Neuron (in vitro differentiated cells): ENCODE results near the gene CDHR2.

Experiments
- H2AFZ ChIP-seq: one replicate; pipeline ENCODE4 v1.6.1; 2013; ENCODE audit warnings: low read depth, mild to moderate bottlenecking, inconsistent platforms, low read length, moderate library complexity
- H3K27me3 ChIP-seq: one replicate; pipeline ENCODE4 v1.6.1; 2013; ENCODE audit warnings: low read length; ENCODE audit not compliant: insufficient read depth
- H3K36me3 ChIP-seq: one replicate; pipeline ENCODE4 v1.6.1; 2013; ENCODE audit warnings: low read length; ENCODE audit not compliant: insufficient read depth
- H3K4me1 ChIP-seq: one replicate; pipeline ENCODE4 v1.6.1; 2013; ENCODE audit warnings: low read length; ENCODE audit not compliant: insufficient read depth
- H3K4me3 ChIP-seq: 2 replicates; pipeline ENCODE4 v1.5.1; 2013; ENCODE audit warnings: mild to moderate bottlenecking, low read length, moderate library complexity
- H3K9me3 ChIP-seq: one replicate; pipeline ENCODE4 v1.6.1; 2013; ENCODE audit warnings: low read length

CDHR2 gene

DNA sequence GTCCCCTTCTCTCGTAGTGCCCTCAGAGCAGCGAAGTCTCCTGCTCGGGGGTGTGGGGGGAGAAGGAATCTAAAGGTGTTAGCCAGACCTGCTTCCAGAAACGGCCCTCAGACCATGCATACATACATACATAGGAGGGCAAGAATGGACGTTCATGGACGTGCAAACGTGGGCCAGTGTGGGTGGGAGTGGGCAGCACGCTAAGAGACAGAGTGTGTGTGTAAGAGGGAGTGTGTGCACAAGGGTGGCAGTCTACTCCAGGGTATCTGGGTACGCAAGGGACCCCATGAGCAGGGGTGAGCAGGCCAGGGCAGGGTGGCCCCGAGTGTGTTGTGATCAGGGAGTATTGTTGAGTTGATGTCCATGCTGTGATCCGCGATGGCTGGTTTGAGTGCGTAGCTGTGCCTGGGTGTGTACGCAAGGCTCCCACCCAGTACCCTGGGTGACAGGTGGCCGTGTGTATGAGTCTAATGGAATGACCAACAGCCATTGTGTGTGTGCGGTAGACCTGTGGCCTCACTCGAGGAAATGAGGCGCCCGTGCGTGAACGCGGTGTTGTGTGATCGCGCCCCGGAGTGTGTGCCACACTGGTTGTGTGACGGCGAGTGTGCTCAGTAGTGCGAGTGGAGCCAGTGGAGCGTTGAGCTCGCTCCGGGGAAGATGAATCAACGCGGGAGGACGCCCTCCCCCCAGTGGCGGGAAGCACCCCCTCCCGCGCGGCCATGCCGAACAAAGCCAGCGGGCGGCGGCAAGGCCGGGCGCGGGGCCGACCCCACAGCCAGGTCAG is 60.0 kb downstream of the CDHR2 start:
- peaks cover 35% of the 10 kb centered on the region for H3K4me1 ChIP-seq
- peak overlapping the region; percentile 11 for H2AFZ ChIP-seq
- no peaks in the 10 kb centered on the region for H3K27me3 ChIP-seq
- H3K36me3 ChIP-seq: peaks cover 2% of the 10 kb centered on the region
- peak overlapping the region; percentile 65 for H3K4me3 ChIP-seq
- H3K9me3 ChIP-seq: no peaks in the 10 kb centered on the region

DNA sequence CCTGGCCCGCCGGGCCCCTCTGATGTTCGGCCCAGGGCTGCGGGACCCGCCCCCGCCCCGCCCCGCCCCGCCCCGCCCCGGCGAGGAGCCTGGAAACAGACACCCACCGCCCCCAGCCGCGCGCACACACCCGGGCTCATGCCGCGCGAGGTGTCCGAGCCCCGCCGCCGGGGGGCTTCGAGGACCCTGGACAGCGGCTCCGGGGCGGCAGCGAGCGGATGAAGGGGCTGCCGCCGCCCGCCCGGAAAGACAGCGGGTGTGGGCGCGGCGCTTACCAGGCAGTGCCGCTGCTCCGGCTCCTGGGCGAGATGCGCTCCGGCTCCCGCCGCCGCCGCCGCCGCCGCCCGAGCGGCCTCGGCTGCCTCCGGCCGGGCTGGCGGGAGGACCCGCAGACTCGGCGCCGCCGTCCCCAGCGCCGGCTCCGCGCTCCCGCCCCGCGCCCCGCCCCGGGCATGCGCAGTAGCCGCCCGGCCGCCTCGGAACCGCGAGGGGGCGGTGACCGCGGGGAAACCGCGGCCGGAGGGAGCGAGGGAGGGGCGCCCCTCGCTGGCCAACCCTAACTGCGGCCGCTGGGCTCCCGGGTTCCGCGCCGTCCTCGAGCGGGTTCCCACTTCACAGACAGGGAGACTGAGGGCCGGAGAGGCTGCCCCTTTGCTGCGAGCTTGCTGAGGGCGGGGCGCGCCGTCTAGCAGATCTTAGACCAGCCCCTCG is 60.7 kb downstream of the CDHR2 start, which contains the start of gene GPRIN1:
TSS of gene GPRIN1 (minus strand) at position 433 of the 711 bp plus-strand sequence. CDS start 10,322 bp downstream, outside the sequence.
- Histone ChIP-seq H2AFZ (peak within 1 kb of the TSS; percentile 11), H3K27me3 (no peaks in the 10 kb centered on the region), H3K4me1 (peaks cover 38% of the 10 kb centered on the region), H3K9me3 (no peaks in the 10 kb centered on the region), H3K4me3 (peak within 1 kb of the TSS; percentile 65), H3K36me3 (peaks cover 2% of the 10 kb centered on the region)

DNA sequence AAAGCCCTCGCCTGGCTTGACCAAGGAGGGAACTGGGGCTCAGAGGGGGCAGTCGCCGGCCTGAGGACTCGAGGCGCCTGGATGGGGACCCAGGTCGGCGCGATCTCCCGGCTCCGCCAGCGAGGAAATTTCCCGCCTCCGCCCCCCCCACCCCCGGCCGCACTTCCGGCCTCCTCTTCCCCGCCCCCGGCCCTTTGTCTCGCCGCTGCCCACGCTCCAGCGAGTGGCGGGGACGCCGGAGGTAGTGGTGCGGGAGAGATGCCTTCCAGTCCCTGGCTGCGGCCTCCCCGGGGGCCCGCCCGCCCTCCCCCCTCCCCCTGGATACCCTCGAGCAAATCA is 61.3 kb downstream of the CDHR2 start:
- H3K9me3 ChIP-seq: no peaks in the 10 kb centered on the region
- no peak overlapping the region for H2AFZ ChIP-seq
- H3K4me3 ChIP-seq: peak overlapping the region; percentile 65
- peaks cover 38% of the 10 kb centered on the region for H3K4me1 ChIP-seq
- no peaks in the 10 kb centered on the region for H3K27me3 ChIP-seq
- peaks cover 2% of the 10 kb centered on the region for H3K36me3 ChIP-seq

DNA sequence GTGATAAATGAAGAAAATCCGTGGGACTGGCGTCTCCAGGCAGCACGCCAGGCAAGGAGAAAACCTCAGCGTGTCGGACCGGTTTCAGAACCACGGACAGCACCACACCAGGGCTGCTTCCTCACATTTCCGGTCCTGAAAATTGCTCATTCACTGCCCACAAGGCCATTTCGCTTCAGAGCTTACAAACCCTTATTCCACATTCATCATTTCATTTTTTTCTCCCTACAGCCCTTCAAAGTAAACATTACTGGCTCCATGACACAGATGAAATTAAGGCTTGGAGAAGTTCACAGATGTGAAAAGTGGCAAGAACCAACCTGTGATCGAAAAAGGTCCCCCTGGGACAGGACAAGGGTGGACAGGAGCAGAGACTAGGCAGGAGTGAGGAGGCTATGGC is 62.3 kb downstream of the CDHR2 start:
- H3K27me3 ChIP-seq: peaks cover 6% of the 10 kb centered on the region
- H3K9me3 ChIP-seq: no peaks in the 10 kb centered on the region
- no peak overlapping the region for H3K4me3 ChIP-seq
- H3K4me1 ChIP-seq: peaks cover 36% of the 10 kb centered on the region
- no peak overlapping the region for H2AFZ ChIP-seq
- peaks cover 2% of the 10 kb centered on the region for H3K36me3 ChIP-seq

DNA sequence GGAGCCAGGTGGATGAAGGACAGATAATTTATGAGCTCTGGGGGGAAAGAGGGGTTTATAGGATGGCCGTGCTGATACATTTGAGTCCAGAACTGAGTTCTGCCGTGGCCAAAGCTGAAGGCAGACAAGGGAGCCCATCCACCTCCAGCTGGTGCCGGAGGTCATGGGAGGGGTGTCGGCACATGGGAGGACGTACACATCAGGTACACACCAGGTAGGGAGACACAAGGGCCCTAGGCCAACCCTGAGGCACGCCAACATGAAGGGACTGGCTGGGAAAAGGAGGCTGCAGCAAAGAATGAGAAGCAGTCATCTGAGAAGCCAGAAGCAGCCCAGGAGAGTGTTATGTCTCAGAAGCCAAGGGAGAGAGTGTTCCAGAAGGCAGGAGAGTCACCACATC is 62.9 kb downstream of the CDHR2 start:
- H3K27me3 ChIP-seq: peaks cover 6% of the 10 kb centered on the region
- H3K4me1 ChIP-seq: peaks cover 38% of the 10 kb centered on the region

DNA sequence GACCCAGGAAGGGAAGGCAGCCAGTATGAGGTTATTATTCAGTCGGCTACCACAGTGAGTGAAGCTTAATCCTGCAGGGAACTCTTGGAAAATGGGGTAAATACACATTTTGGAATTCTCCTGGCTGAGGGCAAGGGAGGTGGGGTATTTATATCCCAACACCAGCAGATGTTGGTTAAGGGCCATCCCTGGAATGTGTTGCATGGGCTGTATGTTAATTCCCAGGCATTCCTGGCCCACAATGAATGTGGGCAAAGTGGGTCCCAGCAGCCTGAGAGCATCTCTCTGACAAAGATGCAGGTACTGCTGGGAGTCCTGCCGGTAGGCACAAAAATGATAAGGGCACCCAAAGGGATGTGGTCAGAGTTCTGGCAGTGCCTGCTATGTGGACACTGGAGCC is 63.7 kb downstream of the CDHR2 start:
- Histone ChIP-seq H2AFZ (no peak overlapping the region), H3K4me1 (peaks cover 38% of the 10 kb centered on the region), H3K27me3 (peaks cover 9% of the 10 kb centered on the region), H3K4me3 (no peak overlapping the region), H3K9me3 (no peaks in the 10 kb centered on the region), H3K36me3 (peaks cover 2% of the 10 kb centered on the region)

More for the DNA sequence above, 62.9 kb downstream of the CDHR2 start:
- no peak overlapping the region for H2AFZ ChIP-seq
- peaks cover 2% of the 10 kb centered on the region for H3K36me3 ChIP-seq
- H3K4me3 ChIP-seq: no peak overlapping the region
- H3K9me3 ChIP-seq: no peaks in the 10 kb centered on the region

DNA sequence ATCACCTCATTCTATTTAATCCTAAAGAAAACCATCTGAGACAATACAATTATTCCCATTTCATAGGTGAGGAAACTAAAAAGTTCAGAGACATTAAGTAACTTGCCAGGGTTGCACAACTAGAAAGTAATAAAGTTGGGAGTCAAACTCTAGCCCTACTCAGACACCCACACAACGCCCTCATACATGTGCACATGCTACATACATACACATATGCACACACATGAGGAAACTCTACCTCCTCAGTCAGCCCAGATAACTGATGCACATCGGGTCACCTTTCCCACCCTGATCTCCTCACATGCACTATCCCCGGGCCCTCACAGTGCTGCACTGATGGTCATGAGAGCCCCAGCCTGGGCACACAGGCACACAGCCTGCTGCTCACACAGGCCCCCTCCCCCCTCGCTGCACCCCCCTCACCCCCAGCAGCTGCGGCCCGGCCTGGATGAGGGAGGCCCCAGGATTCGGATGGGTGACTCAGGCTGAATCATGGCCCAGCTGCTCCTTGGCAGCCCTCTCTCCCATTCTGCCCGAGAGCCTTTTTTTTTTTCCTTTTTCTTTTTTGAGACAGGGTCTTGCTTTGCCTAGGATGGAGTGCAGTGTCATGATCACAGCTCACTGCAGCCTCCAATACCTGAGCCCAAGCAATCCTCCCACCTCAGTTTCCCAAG is 65.8 kb downstream of the CDHR2 start:
- H3K27me3 ChIP-seq: peaks cover 22% of the 10 kb centered on the region
- H3K4me3 ChIP-seq: no peak overlapping the region

DNA sequence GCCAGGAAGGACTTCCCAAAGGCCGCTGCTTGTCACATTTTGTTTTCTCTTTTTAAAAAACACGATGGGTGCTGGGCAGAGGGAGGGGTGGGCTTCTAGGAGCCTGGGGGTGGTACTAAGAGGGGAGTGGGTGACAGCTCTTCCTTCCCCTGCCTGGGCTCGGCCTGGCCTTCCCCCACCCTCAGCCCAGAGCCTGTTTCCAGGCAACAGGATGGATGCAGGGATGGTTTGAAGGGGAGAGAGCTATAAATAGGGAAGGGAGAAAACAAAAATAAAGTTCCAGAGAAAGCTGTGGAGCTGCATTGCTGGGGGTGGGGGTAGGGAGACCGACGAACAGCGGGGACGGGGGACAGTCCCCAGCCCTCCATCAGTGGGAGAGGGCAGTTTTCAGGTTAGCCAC is 67.4 kb downstream of the CDHR2 start:
- Histone ChIP-seq H2AFZ (no peak overlapping the region), H3K9me3 (no peaks in the 10 kb centered on the region), H3K4me1 (peaks cover 30% of the 10 kb centered on the region), H3K27me3 (peaks cover 37% of the 10 kb centered on the region), H3K36me3 (no peaks in the 10 kb centered on the region), H3K4me3 (no peak overlapping the region)

More for the DNA sequence above, 65.8 kb downstream of the CDHR2 start:
- H3K4me1 ChIP-seq: peaks cover 32% of the 10 kb centered on the region
- H3K36me3 ChIP-seq: no peaks in the 10 kb centered on the region
- H3K9me3 ChIP-seq: no peaks in the 10 kb centered on the region
- no peak overlapping the region for H2AFZ ChIP-seq

DNA sequence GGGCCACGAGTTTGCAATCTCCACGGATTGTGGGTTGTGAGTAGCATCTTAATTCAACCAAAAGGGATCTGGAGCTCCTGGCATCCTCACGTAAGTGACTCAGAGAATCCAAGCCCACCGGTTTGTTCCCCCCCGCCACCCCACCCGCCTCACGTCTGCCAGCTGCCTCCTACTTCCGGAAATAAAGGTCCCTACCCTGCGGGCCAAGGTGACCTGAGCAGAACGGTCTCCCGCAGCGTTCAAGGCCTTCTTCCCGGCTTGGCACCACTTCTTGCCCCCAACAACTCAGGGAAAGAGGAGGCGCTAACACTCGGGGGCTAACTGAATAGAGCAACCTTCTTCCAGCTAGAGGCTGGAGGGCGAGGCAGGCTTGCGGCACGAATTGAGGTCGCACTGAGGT is 69.6 kb downstream of the CDHR2 start:
- no peaks in the 10 kb centered on the region for H3K36me3 ChIP-seq
- peaks cover 52% of the 10 kb centered on the region for H3K27me3 ChIP-seq
- no peaks in the 10 kb centered on the region for H3K9me3 ChIP-seq
- no peak overlapping the region for H3K4me3 ChIP-seq
- peaks cover 20% of the 10 kb centered on the region for H3K4me1 ChIP-seq
- no peak overlapping the region for H2AFZ ChIP-seq

DNA sequence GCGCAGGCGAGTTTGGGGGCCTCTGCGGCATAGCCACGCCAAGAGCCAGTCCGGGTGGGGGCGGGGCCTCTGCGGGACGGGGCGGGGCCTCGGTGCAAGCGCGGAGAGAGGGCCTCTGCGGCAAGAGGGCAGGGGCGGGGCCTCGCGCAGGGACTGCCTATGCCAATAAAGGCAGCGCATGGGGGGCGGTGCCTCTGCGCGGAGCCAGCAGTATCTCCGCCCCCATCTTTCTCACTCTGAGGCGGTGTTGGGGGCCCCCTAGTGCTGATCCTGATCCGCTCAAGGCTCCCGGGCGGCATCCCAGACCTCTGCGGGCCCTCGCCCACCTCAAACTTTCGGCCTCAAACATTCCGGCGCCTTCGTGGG is 70.0 kb downstream of the CDHR2 start:
- H3K9me3 ChIP-seq: no peaks in the 10 kb centered on the region
- H3K4me1 ChIP-seq: peaks cover 16% of the 10 kb centered on the region
- H2AFZ ChIP-seq: no peak overlapping the region
- peaks cover 56% of the 10 kb centered on the region for H3K27me3 ChIP-seq
- no peak overlapping the region for H3K4me3 ChIP-seq
- H3K36me3 ChIP-seq: no peaks in the 10 kb centered on the region

DNA sequence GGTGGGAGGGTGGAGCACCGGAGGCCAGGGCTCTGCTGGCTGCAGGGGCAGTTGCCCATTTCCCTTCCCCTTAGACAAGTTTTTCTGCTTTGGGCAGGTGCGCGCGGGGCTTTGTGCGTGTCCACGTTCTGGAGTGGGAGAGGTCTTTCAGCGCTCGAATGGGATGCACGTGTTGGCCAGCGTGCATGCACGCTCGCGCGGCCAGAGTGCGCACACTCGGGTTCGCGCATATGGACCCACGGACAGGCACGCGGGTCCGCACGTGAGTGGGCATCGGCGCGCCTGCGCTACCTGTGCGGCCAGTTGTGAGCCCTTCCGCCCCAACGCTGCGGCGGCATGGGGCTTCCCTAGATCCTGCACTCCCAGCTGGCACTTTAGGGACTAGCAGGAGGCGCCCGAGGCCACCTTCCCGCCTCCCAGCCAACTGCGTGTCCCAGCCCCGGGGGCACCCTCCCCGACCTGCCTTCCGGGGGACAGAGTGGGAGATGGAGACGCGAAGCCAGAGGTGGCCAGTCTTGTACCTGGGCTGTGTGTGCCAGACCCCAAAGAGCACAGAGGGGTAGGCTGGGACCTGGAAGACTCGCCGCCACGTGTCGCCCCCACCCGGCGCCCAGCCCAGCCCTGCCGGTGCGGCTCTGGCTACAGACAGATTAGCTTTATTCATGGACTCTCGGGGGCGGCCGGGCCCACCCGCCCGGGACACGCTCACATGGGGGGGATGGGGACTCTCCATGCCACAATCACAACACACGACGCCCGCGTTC is 70.6 kb downstream of the CDHR2 start:
- H3K4me3 ChIP-seq: no peak overlapping the region
- no peaks in the 10 kb centered on the region for H3K36me3 ChIP-seq
- no peak overlapping the region for H2AFZ ChIP-seq
- peaks cover 14% of the 10 kb centered on the region for H3K4me1 ChIP-seq
- peaks cover 57% of the 10 kb centered on the region for H3K27me3 ChIP-seq
- H3K9me3 ChIP-seq: no peaks in the 10 kb centered on the region

DNA sequence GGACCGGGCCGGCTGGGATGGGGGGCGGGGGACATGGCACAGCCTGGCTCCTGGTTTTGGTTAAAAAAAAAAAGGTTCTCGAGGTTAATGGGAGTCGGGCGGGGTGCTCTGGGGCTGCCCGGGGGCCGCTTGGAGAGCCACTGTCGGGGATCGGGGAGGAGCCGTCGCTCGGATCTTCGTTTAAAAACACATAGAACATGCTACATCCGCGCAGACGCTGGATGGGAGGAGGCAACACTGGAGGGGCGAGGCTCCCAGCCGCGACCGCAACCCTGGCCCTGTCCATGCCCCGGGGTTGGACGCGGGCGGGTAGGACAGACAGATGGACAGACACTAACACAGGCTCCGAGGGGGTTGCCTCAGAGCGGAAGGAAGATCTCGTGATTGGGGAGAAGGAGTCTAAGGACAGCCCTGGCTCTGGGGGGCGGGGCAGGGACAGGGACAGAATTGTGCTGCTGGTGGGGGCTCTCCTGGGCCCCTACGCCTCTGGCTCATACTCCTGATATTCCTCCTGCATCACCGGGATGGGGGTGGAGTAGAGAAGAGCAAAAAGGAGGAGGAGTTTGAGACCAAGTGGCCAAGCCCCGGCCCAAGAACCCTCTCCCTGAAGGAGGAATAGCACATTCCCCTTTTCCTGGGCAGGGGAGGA is 71.3 kb downstream of the CDHR2 start:
- H3K4me3 ChIP-seq: no peak overlapping the region

More for the DNA sequence above, 71.3 kb downstream of the CDHR2 start:
- Histone ChIP-seq H3K36me3 (no peaks in the 10 kb centered on the region), H3K4me1 (peaks cover 14% of the 10 kb centered on the region), H3K9me3 (no peaks in the 10 kb centered on the region), H3K27me3 (peaks cover 64% of the 10 kb centered on the region), H2AFZ (no peak overlapping the region)
